Upper lobe of right lung (tissue), 1 donor: ENCODE results near the gene OR13G1. TPM values are rescaled to one million over a fixed set of nuclear protein-coding genes. Genes with fewer than 3 reads are reported as not detected.
A peak's percentile ranks its signal among the peaks of the same experiment; 100 is the strongest.

Experiments
- ATAC-seq: fragments of 200-7000 bp; cut with Tn5 transposase; one replicate; pipeline ENCODE4 v1.9.1; 2020; ENCODE audit warnings: mild to moderate bottlenecking, moderate library complexity
- DNase-seq: peaks from one replicate; pipeline ENCODE4 v3.0.0-alpha.2; 2020
- H3K27ac ChIP-seq: fragments of 200-600 bp; one replicate; pipeline ENCODE4 v1.8.0; 2022
- H3K27me3 ChIP-seq: fragments of 200-600 bp; one replicate; pipeline ENCODE4 v1.8.0; 2022; ENCODE audit warnings: mild to moderate bottlenecking
- H3K36me3 ChIP-seq: fragments of 200-600 bp; one replicate; pipeline ENCODE4 v1.8.0; 2022
- H3K4me1 ChIP-seq: fragments of 200-600 bp; one replicate; pipeline ENCODE4 v1.8.0; 2022
- H3K4me3 ChIP-seq: fragments of 200-600 bp; one replicate; pipeline ENCODE4 v1.8.0; 2022; ENCODE audit warnings: mild to moderate bottlenecking
- H3K9me3 ChIP-seq: fragments of 200-600 bp; one replicate; pipeline ENCODE4 v1.8.0; 2022
- CTCF ChIP-seq: fragments of 200-600 bp; IDR thresholded peaks from one replicate; pipeline ENCODE4 v1.8.0; 2022; ENCODE audit warnings: antibody characterized with exemption
- intact Hi-C: fragments of 100-400 bp; cut with DNase I; formaldehyde crosslinking; loops from one replicate; pipeline ENCODE4 v1.11.0; 2022
- total RNA-seq: library from RNA; stranded (reverse); fragmentation: NEBNext Ultra II Directional; extraction: Animal tissue kit (Norgen Biotek cat#: 25700); gene quantifications from one replicate; pipeline ENCODE4 v1.2.1, GENCODE V29; 2021
- donor health status: DM: no; HTN: yes; CAD: no; lungs with severe emphysema.

Gene OR13G1
- total RNA-seq, 1 donor from 2014 or later, result not detected

GRCh38 chr1:247681288-247681897 is 1.9 kb upstream of the OR13G1 start:
- intact Hi-C loops, result no loop called here
- Histone ChIP-seq H3K9me3 (no peaks in the 10 kb centered on the region), H3K27me3 (no peaks in the 10 kb centered on the region), H3K4me3 (no peak overlapping the region), H3K27ac (no peak overlapping the region), H3K4me1 (no peaks in the 10 kb centered on the region), H3K36me3 (no peaks in the 10 kb centered on the region)
- DNase-seq (no peak), ATAC-seq (peak; percentile 80)
- TF ChIP-seq CTCF, result peak; percentile 72

- no peaks in the 10 kb centered on the region for H3K9me3 ChIP-seq
- H3K4me1 ChIP-seq, result no peaks in the 10 kb centered on the region
Measured at GRCh38 chr1:247680171-247680570, 632 bp upstream of the OR13G1 start.

GRCh38 chr1:247669225-247669624 is 10.3 kb downstream of the OR13G1 start:
- ATAC-seq, result no peak
- Histone ChIP-seq H3K27me3 (no peaks in the 10 kb centered on the region), H3K4me1 (no peaks in the 10 kb centered on the region), H3K4me3 (no peak overlapping the region), H3K27ac (no peak overlapping the region), H3K9me3 (peaks cover 8% of the 10 kb centered on the region), H3K36me3 (no peaks in the 10 kb centered on the region)
- no peak for TF ChIP-seq CTCF
- intact Hi-C loops, result no loop called here
- DNase-seq, result no peak

More at GRCh38 chr1:247680171-247680570, 632 bp upstream of the OR13G1 start:
- Histone ChIP-seq H3K27ac (no peak overlapping the region), H3K4me3 (no peak overlapping the region), H3K27me3 (no peaks in the 10 kb centered on the region), H3K36me3 (no peaks in the 10 kb centered on the region)
- TF ChIP-seq CTCF, result no peak
- DNase-seq, result no peak
- intact Hi-C loops, result no loop called here
- no peak for ATAC-seq

GRCh38 chr1:247656221-247656875 is 23.2 kb downstream of the OR13G1 start:
- intact Hi-C loops, result no loop called here
- no peak for TF ChIP-seq CTCF
- ATAC-seq, result no peak

GRCh38 chr1:247653040-247653439 is 26.5 kb downstream of the OR13G1 start:
- DNase-seq (no peak), ATAC-seq (no peak)
- Histone ChIP-seq H3K27ac (no peak overlapping the region), H3K4me1 (no peaks in the 10 kb centered on the region), H3K27me3 (no peaks in the 10 kb centered on the region), H3K9me3 (no peaks in the 10 kb centered on the region), H3K4me3 (no peak overlapping the region), H3K36me3 (no peaks in the 10 kb centered on the region)
- TF ChIP-seq CTCF, result no peak
- intact Hi-C loops, result no loop called here

More at GRCh38 chr1:247656221-247656875, 23.2 kb downstream of the OR13G1 start:
- H3K4me1 ChIP-seq, result no peaks in the 10 kb centered on the region
- no peak overlapping the region for H3K4me3 ChIP-seq
- H3K27me3 ChIP-seq, result no peaks in the 10 kb centered on the region
- H3K27ac ChIP-seq, result no peak overlapping the region
- DNase-seq, result no peak
- H3K36me3 ChIP-seq, result no peaks in the 10 kb centered on the region
- no peaks in the 10 kb centered on the region for H3K9me3 ChIP-seq
